SK-N-SH (cell line): ENCODE results near the gene SETD1A.

Experiments used
- CHD2 ChIP-seq: fragments of 150-350 bp; IDR thresholded peaks from 2 replicates; pipeline ENCODE4 v1.6.1; 2018; ENCODE audit warnings: low read length; ENCODE audit not compliant: partially characterized antibody
- EP300 ChIP-seq, 2 experiments: IDR thresholded peaks; 2 replicates each; pipeline versions ENCODE4 v1.4.0 to v1.6.1; 2012; ENCODE audit warnings: borderline replicate concordance in 1 of 2, low read depth in 1 of 2, low read length in 1 of 2
- MAX ChIP-seq: IDR thresholded peaks from 2 replicates; pipeline ENCODE4 v1.4.0; 2012; ENCODE audit warnings: low read depth
- NFIC ChIP-seq: IDR thresholded peaks from 2 replicates; pipeline ENCODE4 v1.4.0; 2012; ENCODE audit warnings: borderline replicate concordance
- POLR2AphosphoS5 ChIP-seq: IDR thresholded peaks from 2 replicates; pipeline ENCODE4 v1.6.1; 2012; ENCODE audit warnings: low read depth, low read length
- TAF1 ChIP-seq: IDR thresholded peaks from 2 replicates; pipeline ENCODE4 v1.6.1; 2012; ENCODE audit warnings: low read depth, mild to moderate bottlenecking, low read length, moderate library complexity, borderline replicate concordance
- TF ChIP-seq, protein P1 (sequence below): fragments of 200-600 bp; sonication (generic); IDR thresholded peaks from 2 replicates; pipeline ENCODE4 v1.6.1; 2017; ENCODE audit warnings: antibody characterized with exemption, mild to moderate bottlenecking, moderate library complexity
- TF ChIP-seq, protein P2 (sequence below): IDR thresholded peaks from 2 replicates; pipeline ENCODE4 v1.6.1; 2012; ENCODE audit warnings: mild to moderate bottlenecking, low read depth, low read length, moderate library complexity

- TF ChIP-seq TAF1 (no peak), POLR2AphosphoS5 (no peak), MAX (no peak), EP300 (IDR thresholded peaks at IDR 0.05; ENCODE audit: borderline replicate concordance in 1 of 2, low read depth in 1 of 2, low read length in 1 of 2) (no peak), CHD2 (no peak), NFIC (no peak)
- TF ChIP-seq, protein P1, sequence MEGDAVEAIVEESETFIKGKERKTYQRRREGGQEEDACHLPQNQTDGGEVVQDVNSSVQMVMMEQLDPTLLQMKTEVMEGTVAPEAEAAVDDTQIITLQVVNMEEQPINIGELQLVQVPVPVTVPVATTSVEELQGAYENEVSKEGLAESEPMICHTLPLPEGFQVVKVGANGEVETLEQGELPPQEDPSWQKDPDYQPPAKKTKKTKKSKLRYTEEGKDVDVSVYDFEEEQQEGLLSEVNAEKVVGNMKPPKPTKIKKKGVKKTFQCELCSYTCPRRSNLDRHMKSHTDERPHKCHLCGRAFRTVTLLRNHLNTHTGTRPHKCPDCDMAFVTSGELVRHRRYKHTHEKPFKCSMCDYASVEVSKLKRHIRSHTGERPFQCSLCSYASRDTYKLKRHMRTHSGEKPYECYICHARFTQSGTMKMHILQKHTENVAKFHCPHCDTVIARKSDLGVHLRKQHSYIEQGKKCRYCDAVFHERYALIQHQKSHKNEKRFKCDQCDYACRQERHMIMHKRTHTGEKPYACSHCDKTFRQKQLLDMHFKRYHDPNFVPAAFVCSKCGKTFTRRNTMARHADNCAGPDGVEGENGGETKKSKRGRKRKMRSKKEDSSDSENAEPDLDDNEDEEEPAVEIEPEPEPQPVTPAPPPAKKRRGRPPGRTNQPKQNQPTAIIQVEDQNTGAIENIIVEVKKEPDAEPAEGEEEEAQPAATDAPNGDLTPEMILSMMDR = no peak
- TF ChIP-seq, protein P2, sequence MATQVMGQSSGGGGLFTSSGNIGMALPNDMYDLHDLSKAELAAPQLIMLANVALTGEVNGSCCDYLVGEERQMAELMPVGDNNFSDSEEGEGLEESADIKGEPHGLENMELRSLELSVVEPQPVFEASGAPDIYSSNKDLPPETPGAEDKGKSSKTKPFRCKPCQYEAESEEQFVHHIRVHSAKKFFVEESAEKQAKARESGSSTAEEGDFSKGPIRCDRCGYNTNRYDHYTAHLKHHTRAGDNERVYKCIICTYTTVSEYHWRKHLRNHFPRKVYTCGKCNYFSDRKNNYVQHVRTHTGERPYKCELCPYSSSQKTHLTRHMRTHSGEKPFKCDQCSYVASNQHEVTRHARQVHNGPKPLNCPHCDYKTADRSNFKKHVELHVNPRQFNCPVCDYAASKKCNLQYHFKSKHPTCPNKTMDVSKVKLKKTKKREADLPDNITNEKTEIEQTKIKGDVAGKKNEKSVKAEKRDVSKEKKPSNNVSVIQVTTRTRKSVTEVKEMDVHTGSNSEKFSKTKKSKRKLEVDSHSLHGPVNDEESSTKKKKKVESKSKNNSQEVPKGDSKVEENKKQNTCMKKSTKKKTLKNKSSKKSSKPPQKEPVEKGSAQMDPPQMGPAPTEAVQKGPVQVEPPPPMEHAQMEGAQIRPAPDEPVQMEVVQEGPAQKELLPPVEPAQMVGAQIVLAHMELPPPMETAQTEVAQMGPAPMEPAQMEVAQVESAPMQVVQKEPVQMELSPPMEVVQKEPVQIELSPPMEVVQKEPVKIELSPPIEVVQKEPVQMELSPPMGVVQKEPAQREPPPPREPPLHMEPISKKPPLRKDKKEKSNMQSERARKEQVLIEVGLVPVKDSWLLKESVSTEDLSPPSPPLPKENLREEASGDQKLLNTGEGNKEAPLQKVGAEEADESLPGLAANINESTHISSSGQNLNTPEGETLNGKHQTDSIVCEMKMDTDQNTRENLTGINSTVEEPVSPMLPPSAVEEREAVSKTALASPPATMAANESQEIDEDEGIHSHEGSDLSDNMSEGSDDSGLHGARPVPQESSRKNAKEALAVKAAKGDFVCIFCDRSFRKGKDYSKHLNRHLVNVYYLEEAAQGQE = no peak
Measured at GRCh38 chr16:30976486-30976885, 18.9 kb downstream of the SETD1A start.
